Skeletal muscle tissue (tissue), 4 donors: ENCODE measurements around the gene NAA25. TPM values are rescaled to one million over a fixed set of nuclear protein-coding genes. Genes with fewer than 3 reads are reported as not detected.
"Not testable (repeated sequence)": the region's sequence is repeated elsewhere in the genome, so short reads cannot be mapped to it uniquely, and the experiment has no call there.

ENCODE experiments used
- H3K27ac ChIP-seq: one replicate; pipeline ENCODE4 v1.7.0; 2013; ENCODE audit warnings: mild to moderate bottlenecking, low read depth, low read length, inconsistent platforms
- H3K27me3 ChIP-seq, 3 donors: one replicate each; pipeline ENCODE4 v1.7.0; 2013; ENCODE audit warnings: low read length in 3 of 3; ENCODE audit not compliant: control insufficient read depth in 3 of 3, insufficient read depth in 3 of 3
- H3K36me3 ChIP-seq, 3 donors: one replicate each; pipeline ENCODE4 v1.7.0; 2013; ENCODE audit warnings: low read length in 3 of 3; ENCODE audit not compliant: control insufficient read depth in 3 of 3, insufficient read depth in 3 of 3
- H3K4me1 ChIP-seq, 3 donors: one replicate each; pipeline ENCODE4 v1.7.0; 2013; ENCODE audit warnings: low read length in 3 of 3, mild to moderate bottlenecking in 3 of 3; ENCODE audit not compliant: control insufficient read depth in 3 of 3, insufficient read depth in 3 of 3
- H3K4me3 ChIP-seq, 3 donors: one replicate each; pipeline ENCODE4 v1.7.0; 2013; ENCODE audit warnings: low read length in 3 of 3
- H3K9ac ChIP-seq, 3 donors: one replicate each; pipeline ENCODE4 v1.7.0; 2013; ENCODE audit warnings: low read length in 3 of 3, mild to moderate bottlenecking in 3 of 3, moderate library complexity in 2 of 3, low read depth in 1 of 3
- H3K9me3 ChIP-seq, 3 donors: one replicate each; pipeline ENCODE4 v1.7.0; 2013; ENCODE audit warnings: low read length in 3 of 3; ENCODE audit not compliant: control insufficient read depth in 3 of 3
- total RNA-seq: library from RNA; depleted of rRNA; stranded (reverse); fragments of >200 nt; gene quantifications from one replicate; pipeline ENCODE4 v1.2.3, GENCODE V29; 2014
- donor health status: Osteomylitis.

NAA25 gene
- total RNA-seq, 1 donor from 2014 or later, result 38.1 TPM

DNA sequence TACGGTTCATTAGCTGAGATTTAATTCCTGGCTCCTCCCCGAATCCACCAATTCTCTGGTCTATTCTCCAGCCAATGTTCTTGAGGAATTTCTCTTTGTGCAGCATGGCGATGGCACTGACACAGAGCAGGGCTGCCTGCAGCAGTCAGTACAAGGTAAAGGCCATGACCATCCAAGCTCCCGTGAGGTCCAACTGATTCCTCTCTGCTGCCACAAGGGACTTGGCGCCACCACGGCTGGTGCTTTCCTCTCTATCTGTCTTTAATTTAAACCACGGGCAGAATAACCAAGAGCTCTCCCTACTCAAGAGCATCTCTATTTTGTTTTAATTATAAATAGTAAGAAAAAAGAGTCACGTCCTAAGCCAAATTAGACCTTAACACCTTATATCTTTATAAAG is 107.8 kb downstream of the NAA25 start:
- Histone ChIP-seq H3K9me3 (no peaks in the 10 kb centered on the region), H3K36me3 (no peaks in the 10 kb centered on the region), H3K4me3 (no peak overlapping the region), H3K4me1 (peaks cover 0 to 2% (median 0%) of the 10 kb centered on the region in 3 donors), H3K27me3 (no peaks in the 10 kb centered on the region), H3K9ac (no peak overlapping the region), H3K27ac (no peak overlapping the region)

DNA sequence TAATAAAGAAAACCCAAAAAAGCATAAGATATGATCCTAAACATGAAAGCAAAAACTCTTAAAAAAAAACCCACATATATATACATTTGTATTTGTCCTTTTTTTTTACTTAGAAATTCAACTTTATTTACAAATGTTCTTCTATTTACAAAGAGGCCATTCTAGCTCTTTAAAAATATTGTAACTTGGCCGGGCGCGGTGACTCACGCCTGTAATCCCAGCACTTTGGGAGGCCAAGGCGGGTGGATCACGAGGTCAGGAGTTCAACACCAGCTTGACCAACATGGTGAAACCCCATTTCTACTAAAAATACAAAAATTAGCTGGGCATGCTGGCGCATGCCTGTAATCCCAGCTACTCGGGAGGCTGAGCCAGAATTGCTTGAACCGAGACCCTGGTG is 109.5 kb downstream of the NAA25 start:
- H3K36me3 ChIP-seq, H3K4me3 ChIP-seq, H3K9me3 ChIP-seq, H3K27ac ChIP-seq, H3K27me3 ChIP-seq, H3K9ac ChIP-seq, H3K4me1 ChIP-seq: not testable (repeated sequence)

- peak overlapping the region in 2 of 3 donors; percentile 10 to 57 for H3K9ac ChIP-seq
- no peaks in the 10 kb centered on the region for H3K9me3 ChIP-seq
- no peaks in the 10 kb centered on the region for H3K27me3 ChIP-seq
- peaks cover 0 to 2% (median 0%) of the 10 kb centered on the region in 3 donors for H3K4me1 ChIP-seq
- no peak overlapping the region for H3K4me3 ChIP-seq
- no peaks in the 10 kb centered on the region for H3K36me3 ChIP-seq
- no peak overlapping the region for H3K27ac ChIP-seq
These were observed 110.6 kb downstream of the NAA25 start for GRCh38 chr12:111998015-111998414.

DNA sequence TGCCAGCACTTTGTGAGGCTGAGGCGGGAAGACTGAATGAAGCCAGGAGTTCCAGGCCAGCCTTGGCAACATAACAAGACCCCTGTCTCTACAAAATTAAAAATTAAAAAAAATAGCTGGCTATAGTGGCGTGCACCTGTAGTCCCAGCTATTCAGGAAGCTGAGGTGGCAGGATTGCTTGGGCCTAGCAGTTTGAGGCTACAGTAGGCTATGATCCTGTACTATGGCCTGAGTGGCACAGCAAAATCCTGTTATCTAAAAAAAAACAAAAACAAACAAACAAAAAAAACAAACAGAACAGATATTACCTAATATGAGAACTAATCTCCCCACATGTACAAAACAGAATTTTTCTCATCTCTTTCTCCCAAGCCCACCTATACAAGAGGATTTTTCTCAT is 111.3 kb downstream of the NAA25 start:
- peaks cover 0 to 2% (median 0%) of the 10 kb centered on the region in 3 donors for H3K4me1 ChIP-seq

GRCh38 chr12:111995782-111996480 is 112.7 kb downstream of the NAA25 start:
- H3K9ac ChIP-seq, result no peak overlapping the region
- peaks cover 0 to 2% (median 0%) of the 10 kb centered on the region in 3 donors for H3K4me1 ChIP-seq
- H3K27ac ChIP-seq, result no peak overlapping the region
- H3K27me3 ChIP-seq, result no peaks in the 10 kb centered on the region
- H3K36me3 ChIP-seq, result no peaks in the 10 kb centered on the region
- H3K9me3 ChIP-seq, result no peaks in the 10 kb centered on the region
- H3K4me3 ChIP-seq, result no peak overlapping the region

More for the DNA sequence above, 111.3 kb downstream of the NAA25 start:
- H3K27ac ChIP-seq, result no peak overlapping the region
- H3K9me3 ChIP-seq, result no peaks in the 10 kb centered on the region
- no peaks in the 10 kb centered on the region for H3K27me3 ChIP-seq
- H3K36me3 ChIP-seq, result no peaks in the 10 kb centered on the region
- no peak overlapping the region for H3K9ac ChIP-seq
- no peak overlapping the region for H3K4me3 ChIP-seq

DNA sequence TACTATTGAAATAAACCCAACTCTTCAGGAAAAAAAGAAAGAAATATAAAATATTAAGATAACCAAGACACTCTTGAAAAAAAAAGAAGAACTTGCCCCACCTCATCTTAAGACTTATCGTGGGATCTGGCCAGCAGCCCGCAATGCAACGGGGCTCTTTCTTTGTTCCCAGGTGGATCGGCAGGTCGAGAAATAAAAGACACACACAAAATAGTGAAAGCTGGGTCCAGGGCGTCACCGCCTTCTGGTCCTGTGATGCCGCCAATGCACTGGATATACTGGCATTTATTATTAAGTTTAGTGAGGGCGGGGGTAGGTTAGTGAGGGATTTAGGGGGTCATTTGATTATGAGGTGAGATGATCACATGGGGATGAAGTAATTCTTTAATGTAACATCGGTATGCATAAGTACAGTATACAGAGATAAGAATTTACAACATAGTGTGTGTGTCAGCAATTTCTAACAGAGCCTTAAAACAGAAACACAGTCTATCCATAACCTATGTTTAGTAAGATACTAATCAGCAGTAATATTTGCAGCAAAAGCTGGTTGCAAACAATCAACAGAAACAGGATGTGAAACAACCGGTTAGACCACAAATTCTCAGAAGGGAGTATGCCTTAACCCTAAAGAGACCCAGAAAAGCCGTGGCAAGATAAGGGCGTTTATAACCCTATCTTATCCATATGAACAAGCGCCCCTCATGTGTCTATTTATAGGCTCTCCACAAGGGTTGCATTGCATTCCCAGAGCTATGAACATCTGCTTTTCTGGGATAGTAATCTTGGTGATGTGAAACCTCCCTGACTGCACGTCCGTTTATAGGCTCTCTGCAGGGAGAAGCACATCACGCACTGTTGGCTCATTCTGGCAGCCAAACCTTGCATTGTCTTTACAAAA is 114.1 kb downstream of the NAA25 start:
- not testable (repeated sequence) for H3K36me3 ChIP-seq, H3K27ac ChIP-seq, H3K27me3 ChIP-seq, H3K9me3 ChIP-seq, H3K4me3 ChIP-seq, H3K4me1 ChIP-seq, H3K9ac ChIP-seq

GRCh38 chr12:111993292-111994150 is 115.1 kb downstream of the NAA25 start:
- Histone ChIP-seq H3K27ac (no peak overlapping the region), H3K27me3 (no peaks in the 10 kb centered on the region), H3K4me3 (no peak overlapping the region), H3K36me3 (peaks cover 0 to 4% (median 0%) of the 10 kb centered on the region in 3 donors), H3K9me3 (no peaks in the 10 kb centered on the region), H3K4me1 (peaks cover 0 to 2% (median 0%) of the 10 kb centered on the region in 3 donors), H3K9ac (no peak overlapping the region)

GRCh38 chr12:111992464-111992863 is 116.1 kb downstream of the NAA25 start:
- H3K36me3 ChIP-seq, result peaks cover 0 to 4% (median 0%) of the 10 kb centered on the region in 3 donors
- H3K4me3 ChIP-seq, result no peak overlapping the region
- H3K9me3 ChIP-seq, result no peaks in the 10 kb centered on the region
- H3K27ac ChIP-seq, result no peak overlapping the region
- H3K4me1 ChIP-seq, result no peaks in the 10 kb centered on the region
- H3K9ac ChIP-seq, result no peak overlapping the region
- no peaks in the 10 kb centered on the region for H3K27me3 ChIP-seq

- H3K27ac ChIP-seq, result no peak overlapping the region
- H3K9ac ChIP-seq, result no peak overlapping the region
- H3K9me3 ChIP-seq, result no peaks in the 10 kb centered on the region
- no peak overlapping the region for H3K4me3 ChIP-seq
- no peaks in the 10 kb centered on the region for H3K27me3 ChIP-seq
- no peaks in the 10 kb centered on the region for H3K4me1 ChIP-seq
- peaks cover 0 to 4% (median 0%) of the 10 kb centered on the region in 3 donors for H3K36me3 ChIP-seq
These were observed 116.6 kb downstream of the NAA25 start for GRCh38 chr12:111991946-111992345.
